Smooth muscle cell of bladder (primary cell): Measurements from ENCODE around the gene SYT12. TPM values are rescaled to one million over a fixed set of nuclear protein-coding genes. Genes with fewer than 3 reads are reported as not detected.

Experiments used
- total RNA-seq: library from RNA; depleted of rRNA; stranded (reverse); fragments of >200 nt; gene quantifications from 2 replicates; pipeline ENCODE4 v1.2.3, GENCODE V29; 2014

Gene SYT12
- total RNA-seq: 0.14 and 0.55 TPM in 2 replicates

GRCh38 chr11:67022961-67023956 is at the start of gene SYT12:
Gene SYT12, plus strand, starts transcription at chr11:67023134. Its CDS starts 7,011 bp downstream, at chr11:67030145.

GRCh38 chr11:66974724-66975404 is 48.1 kb upstream of the SYT12 start, which contains the start of gene C11orf86:
Gene C11orf86, plus strand, starts transcription at chr11:66975304. Its CDS starts 59 bp downstream, at chr11:66975363.

GRCh38 chr11:67056267-67057204 is 33.6 kb downstream of the SYT12 start, which contains the start of gene RHOD:
Gene RHOD, plus strand, starts transcription at chr11:67056847. Its CDS starts 56 bp downstream, at chr11:67056903.

Other genes with a start within 250 kb of the SYT12 start
- gene RCE1, start 179.7 kb upstream of the SYT12 start, total RNA-seq: 9.5 and 13.2 TPM in 2 replicates
- 6.5 and 10.7 TPM in 2 replicates for gene LRFN4, start 166.1 kb upstream of the SYT12 start, total RNA-seq
- 33.3 and 36.0 TPM in 2 replicates for gene PC, start 64.8 kb upstream of the SYT12 start, total RNA-seq
- gene C11orf86, start 47.8 kb upstream of the SYT12 start, total RNA-seq: 0.28 TPM in 2 replicates
- gene RHOD, start 33.7 kb downstream of the SYT12 start, total RNA-seq: 13.4 and 17.4 TPM in 2 replicates
- gene KDM2A, start 96.1 kb downstream of the SYT12 start, total RNA-seq: 29.3 and 39.8 TPM in 2 replicates
- gene GRK2, start 243.3 kb downstream of the SYT12 start, total RNA-seq: 22.5 and 25.7 TPM in 2 replicates